ENCODE data around the gene ZBTB5. TPM values are rescaled to one million over a fixed set of nuclear protein-coding genes. Genes with fewer than 3 reads are reported as not detected.

ZBTB5 gene
- total and polyA plus RNA-seq, 2 of the 4 experiments (the other 2 are of a cell fraction) = 6.3 to 9.1 TPM

- Histone ChIP-seq H2AK5ac (ENCODE audit: low read depth, low read length) (no peak overlapping the region), H3K56ac (ENCODE audit: extremely low read depth, insufficient read depth, low read length) (no peak overlapping the region), H3K36me3 (ENCODE audit: control insufficient read depth, insufficient read depth, low read length) (peaks cover 34% of the 10 kb centered on the region), H3K18ac (ENCODE audit: low read depth, low read length) (no peak overlapping the region), H3K9me3 (ENCODE audit: control insufficient read depth, insufficient read depth, low read length) (no peaks in the 10 kb centered on the region), H4K5ac (ENCODE audit: low read depth, low read length) (no peak overlapping the region), H3K4me1 (ENCODE audit: control insufficient read depth, insufficient read depth, low read length) (peaks cover 9% of the 10 kb centered on the region), H4K20me1 (ENCODE audit: insufficient read depth, low read length) (peaks cover 28% of the 10 kb centered on the region), H3K4me2 (ENCODE audit: low read depth, low read length) (no peak overlapping the region), H4K91ac (ENCODE audit: insufficient read depth, low read depth, low read length) (no peak overlapping the region), H3K27ac (ENCODE audit: insufficient read depth, low read length) (no peak overlapping the region), H2BK15ac (ENCODE audit: low read depth, low read length) (no peak overlapping the region), H3K27me3 (ENCODE audit: control insufficient read depth, insufficient read depth, low read length) (no peaks in the 10 kb centered on the region), H3K4me3 (ENCODE audit: insufficient read depth, low read depth, low read length) (no peak overlapping the region), H3K9me1 (ENCODE audit: insufficient read depth, low read length) (peaks cover 16% of the 10 kb centered on the region), H2AFZ (replicated peaks; ENCODE audit: low read length, poor library complexity) (no peak overlapping the region), H4K8ac (ENCODE audit: low read depth in 2 of 2, low read length in 2 of 2) (no peak overlapping the region), H3K4ac (ENCODE audit: low read depth, low read length) (no peak overlapping the region), H3K23ac (ENCODE audit: low read depth, low read length) (no peak overlapping the region), H3K9ac (ENCODE audit: low read depth, low read length) (no peak overlapping the region), H2BK120ac (ENCODE audit: low read depth, low read length) (no peak overlapping the region), H3K79me1 (ENCODE audit: low read depth in 1 of 2, low read length in 2 of 2) (peaks cover 16 to 51% of the 10 kb centered on the region in 2 experiments), H2AK9ac (replicated peaks; ENCODE audit: low read depth, low read length, poor library complexity) (no peak overlapping the region), H3K14ac (replicated peaks; ENCODE audit: low read depth, low read length) (no peak overlapping the region), H2BK20ac (ENCODE audit: low read depth, low read length) (no peak overlapping the region), H2BK5ac (ENCODE audit: low read depth, low read length, poor library complexity, severe bottlenecking) (no peak overlapping the region)
- in situ Hi-C loops (cut with MboI; ENCODE audit: low sequenced_read_pairs) (no loop called here), dilution Hi-C loops (cut with HindIII; ENCODE audit: low sequenced_read_pairs, unreplicated experiment) (no loop called here), intact Hi-C loops (cut with micrococcal nuclease) (no loop called here)
- DNase-seq (no peak), ATAC-seq (ENCODE audit: low read depth) (no peak)
- BruUV-seq (replicated peaks) = no TSS peak
- POLR2A ChIA-PET (ENCODE audit: unreplicated experiment) = no interaction called here
- TF ChIP-seq POLR2A (IDR thresholded peaks at IDR 0.05; ENCODE audit: low read depth, low read length) (no peak), BHLHE40 (IDR thresholded peaks at IDR 0.05; ENCODE audit: low read depth, low read length) (no peak), MXI1 (IDR thresholded peaks at IDR 0.05; ENCODE audit: borderline replicate concordance, low read depth, low read length) (no peak), SMC3 (IDR thresholded peaks at IDR 0.05; ENCODE audit: low read depth, low read length) (no peak)
- TF ChIP-seq, protein P1, sequence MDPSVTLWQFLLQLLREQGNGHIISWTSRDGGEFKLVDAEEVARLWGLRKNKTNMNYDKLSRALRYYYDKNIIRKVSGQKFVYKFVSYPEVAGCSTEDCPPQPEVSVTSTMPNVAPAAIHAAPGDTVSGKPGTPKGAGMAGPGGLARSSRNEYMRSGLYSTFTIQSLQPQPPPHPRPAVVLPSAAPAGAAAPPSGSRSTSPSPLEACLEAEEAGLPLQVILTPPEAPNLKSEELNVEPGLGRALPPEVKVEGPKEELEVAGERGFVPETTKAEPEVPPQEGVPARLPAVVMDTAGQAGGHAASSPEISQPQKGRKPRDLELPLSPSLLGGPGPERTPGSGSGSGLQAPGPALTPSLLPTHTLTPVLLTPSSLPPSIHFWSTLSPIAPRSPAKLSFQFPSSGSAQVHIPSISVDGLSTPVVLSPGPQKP (IDR thresholded peaks at IDR 0.05; ENCODE audit: borderline replicate concordance, low read depth, low read length) = no peak
- WGBS, 2 experiments (ENCODE audit: extremely low coverage in 2 of 2, insufficient read length in 1 of 2) = 90% methylated on average over 2 of the region's 11 CpGs; no CpG with 5 or more reads in 1 of the 2 experiments
- CTCF ChIA-PET = interaction anchor here (1.8 kb wide), 1 partner anchor 11 kb away, joined by 5 read pairs; no protein-coding TSS in a partner anchor
Measured at GRCh38 chr9:37425298-37425752, 39.9 kb downstream of the ZBTB5 start.

Measured in IMR-90 (cell line).